Measurements from ENCODE around the gene TNNI3.

TNNI3 gene

DNA sequence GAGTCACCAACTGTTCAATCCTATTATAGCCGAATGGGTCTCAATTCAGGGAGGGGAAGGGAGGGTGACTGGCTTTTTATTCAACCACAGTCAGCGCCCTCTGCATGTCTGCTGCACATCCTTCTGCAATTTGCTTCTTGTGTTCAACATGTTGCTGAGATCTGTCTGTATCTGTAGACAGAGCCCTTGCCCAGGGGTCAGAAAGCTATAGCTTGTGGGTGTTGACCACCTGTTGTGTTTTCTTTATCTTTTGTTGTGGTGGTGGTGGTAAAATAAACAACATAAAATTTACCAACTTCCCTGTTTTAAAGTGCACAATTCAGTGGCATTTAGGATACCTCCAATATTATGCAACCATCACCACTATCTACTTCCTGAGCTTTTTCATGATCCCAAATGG lies 52.3 kb downstream of the TNNI3 start:
- no peak for TF ChIP-seq ZFX (IDR thresholded peaks at IDR 0.05)
- TF ChIP-seq, protein P1, sequence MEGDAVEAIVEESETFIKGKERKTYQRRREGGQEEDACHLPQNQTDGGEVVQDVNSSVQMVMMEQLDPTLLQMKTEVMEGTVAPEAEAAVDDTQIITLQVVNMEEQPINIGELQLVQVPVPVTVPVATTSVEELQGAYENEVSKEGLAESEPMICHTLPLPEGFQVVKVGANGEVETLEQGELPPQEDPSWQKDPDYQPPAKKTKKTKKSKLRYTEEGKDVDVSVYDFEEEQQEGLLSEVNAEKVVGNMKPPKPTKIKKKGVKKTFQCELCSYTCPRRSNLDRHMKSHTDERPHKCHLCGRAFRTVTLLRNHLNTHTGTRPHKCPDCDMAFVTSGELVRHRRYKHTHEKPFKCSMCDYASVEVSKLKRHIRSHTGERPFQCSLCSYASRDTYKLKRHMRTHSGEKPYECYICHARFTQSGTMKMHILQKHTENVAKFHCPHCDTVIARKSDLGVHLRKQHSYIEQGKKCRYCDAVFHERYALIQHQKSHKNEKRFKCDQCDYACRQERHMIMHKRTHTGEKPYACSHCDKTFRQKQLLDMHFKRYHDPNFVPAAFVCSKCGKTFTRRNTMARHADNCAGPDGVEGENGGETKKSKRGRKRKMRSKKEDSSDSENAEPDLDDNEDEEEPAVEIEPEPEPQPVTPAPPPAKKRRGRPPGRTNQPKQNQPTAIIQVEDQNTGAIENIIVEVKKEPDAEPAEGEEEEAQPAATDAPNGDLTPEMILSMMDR (conservative IDR thresholded peaks at IDR 0.05): no peak
- H3K27ac ChIP-seq: no peak overlapping the region

DNA sequence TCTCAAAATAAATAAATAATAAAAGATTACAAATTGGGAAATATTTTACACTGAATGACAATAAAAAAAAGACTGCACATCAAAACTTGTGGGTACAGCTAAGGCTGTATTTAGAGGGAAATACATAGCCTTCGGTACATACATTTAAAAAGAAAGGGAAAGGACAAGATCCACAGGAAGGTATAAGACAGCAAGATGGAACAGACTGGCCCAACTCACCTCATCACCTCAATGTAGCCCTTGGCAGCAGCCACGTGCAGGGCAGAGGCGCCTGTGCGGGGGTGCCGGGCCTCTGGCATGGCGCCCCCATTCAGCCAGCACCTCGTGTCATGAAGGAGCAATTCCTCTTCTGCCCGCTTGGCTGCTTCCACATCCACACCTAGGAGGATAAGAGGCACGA lies 54.3 kb downstream of the TNNI3 start:
- H3K27ac ChIP-seq: no peak overlapping the region
- TF ChIP-seq, protein P1 (conservative IDR thresholded peaks at IDR 0.05): no peak
- no peak for TF ChIP-seq ZFX (IDR thresholded peaks at IDR 0.05)

All from C4-2B (cell line).